ENCODE results near the gene PANK4.

PANK4 gene

GRCh38 chr1:2516946-2517345 lies 9.4 kb downstream of the PANK4 start:
- Mint-ChIP-seq H3K36me3 (ENCODE audit: insufficient read depth) (peaks cover 25% of the 10 kb centered on the region), H3K27ac (ENCODE audit: low read depth) (no peak overlapping the region), H3K9me3 (no peaks in the 10 kb centered on the region), H3K4me1 (no peaks in the 10 kb centered on the region), H3K4me3 (no peak overlapping the region), H3K27me3 (no peaks in the 10 kb centered on the region)
- DNase-seq (ENCODE audit: low spot score in 2 of 2), result no peak
- no peak for ATAC-seq (replicated peaks; ENCODE audit: extremely low read depth, poor library complexity, severe bottlenecking)

GRCh38 chr1:2516124-2516523 lies 10.3 kb downstream of the PANK4 start:
- Mint-ChIP-seq H3K27ac (ENCODE audit: low read depth) (no peak overlapping the region), H3K4me1 (no peaks in the 10 kb centered on the region), H3K36me3 (ENCODE audit: insufficient read depth) (peaks cover 27% of the 10 kb centered on the region), H3K9me3 (no peaks in the 10 kb centered on the region), H3K27me3 (no peaks in the 10 kb centered on the region), H3K4me3 (no peak overlapping the region)
- ATAC-seq (replicated peaks; ENCODE audit: extremely low read depth, poor library complexity, severe bottlenecking), result no peak
- DNase-seq (ENCODE audit: low spot score in 2 of 2), result no peak

GRCh38 chr1:2515763-2516080 lies 10.7 kb downstream of the PANK4 start:
- no peak for ATAC-seq (replicated peaks; ENCODE audit: extremely low read depth, poor library complexity, severe bottlenecking)
- H3K4me3 Mint-ChIP-seq, result no peak overlapping the region
- peaks cover 26% of the 10 kb centered on the region for H3K36me3 Mint-ChIP-seq (ENCODE audit: insufficient read depth)
- no peaks in the 10 kb centered on the region for H3K9me3 Mint-ChIP-seq
- no peak for DNase-seq (ENCODE audit: low spot score in 2 of 2)
- H3K4me1 Mint-ChIP-seq, result no peaks in the 10 kb centered on the region
- no peak overlapping the region for H3K27ac Mint-ChIP-seq (ENCODE audit: low read depth)
- H3K27me3 Mint-ChIP-seq, result no peaks in the 10 kb centered on the region

GRCh38 chr1:2514863-2515762 lies 11.3 kb downstream of the PANK4 start:
- no peaks in the 10 kb centered on the region for H3K4me1 Mint-ChIP-seq
- no peak for DNase-seq (ENCODE audit: low spot score in 2 of 2)
- H3K9me3 Mint-ChIP-seq, result no peaks in the 10 kb centered on the region
- H3K27me3 Mint-ChIP-seq, result no peaks in the 10 kb centered on the region
- peaks cover 24% of the 10 kb centered on the region for H3K36me3 Mint-ChIP-seq (ENCODE audit: insufficient read depth)
- no peak overlapping the region for H3K27ac Mint-ChIP-seq (ENCODE audit: low read depth)
- H3K4me3 Mint-ChIP-seq, result no peak overlapping the region
- no peak for ATAC-seq (replicated peaks; ENCODE audit: extremely low read depth, poor library complexity, severe bottlenecking)

- no peaks in the 10 kb centered on the region for H3K27me3 Mint-ChIP-seq
- H3K4me1 Mint-ChIP-seq, result no peaks in the 10 kb centered on the region
- ATAC-seq (replicated peaks; ENCODE audit: extremely low read depth, poor library complexity, severe bottlenecking), result no peak
- no peak overlapping the region for H3K27ac Mint-ChIP-seq (ENCODE audit: low read depth)
- H3K4me3 Mint-ChIP-seq, result no peak overlapping the region
- peaks cover 26% of the 10 kb centered on the region for H3K36me3 Mint-ChIP-seq (ENCODE audit: insufficient read depth)
- DNase-seq (ENCODE audit: low spot score in 2 of 2), result no peak
- no peaks in the 10 kb centered on the region for H3K9me3 Mint-ChIP-seq
Measured at GRCh38 chr1:2513939-2514652, 12.3 kb downstream of the PANK4 start.

- no peak overlapping the region for H3K4me3 Mint-ChIP-seq
- H3K27me3 Mint-ChIP-seq, result no peaks in the 10 kb centered on the region
- ATAC-seq (replicated peaks; ENCODE audit: extremely low read depth, poor library complexity, severe bottlenecking), result no peak
- no peaks in the 10 kb centered on the region for H3K9me3 Mint-ChIP-seq
- peaks cover 25% of the 10 kb centered on the region for H3K36me3 Mint-ChIP-seq (ENCODE audit: insufficient read depth)
- no peaks in the 10 kb centered on the region for H3K4me1 Mint-ChIP-seq
- H3K27ac Mint-ChIP-seq (ENCODE audit: low read depth), result no peak overlapping the region
- no peak for DNase-seq (ENCODE audit: low spot score in 2 of 2)
Measured at GRCh38 chr1:2512862-2513421, 13.5 kb downstream of the PANK4 start.

- Mint-ChIP-seq H3K9me3 (no peaks in the 10 kb centered on the region), H3K4me1 (no peaks in the 10 kb centered on the region)
Measured at GRCh38 chr1:2510366-2511155, 15.8 kb downstream of the PANK4 start.

GRCh38 chr1:2509589-2509988 lies 16.8 kb downstream of the PANK4 start:
- H3K4me3 Mint-ChIP-seq, result no peak overlapping the region
- DNase-seq (ENCODE audit: low spot score in 2 of 2), result no peak
- ATAC-seq (replicated peaks; ENCODE audit: extremely low read depth, poor library complexity, severe bottlenecking), result no peak
- H3K36me3 Mint-ChIP-seq (ENCODE audit: insufficient read depth), result peaks cover 17% of the 10 kb centered on the region
- H3K4me1 Mint-ChIP-seq, result no peaks in the 10 kb centered on the region
- H3K27ac Mint-ChIP-seq (ENCODE audit: low read depth), result no peak overlapping the region
- no peaks in the 10 kb centered on the region for H3K9me3 Mint-ChIP-seq
- H3K27me3 Mint-ChIP-seq, result no peaks in the 10 kb centered on the region

More at GRCh38 chr1:2510366-2511155, 15.8 kb downstream of the PANK4 start:
- no peak for DNase-seq (ENCODE audit: low spot score in 2 of 2)
- Mint-ChIP-seq H3K36me3 (ENCODE audit: insufficient read depth) (peaks cover 21% of the 10 kb centered on the region), H3K27me3 (no peaks in the 10 kb centered on the region), H3K27ac (ENCODE audit: low read depth) (no peak overlapping the region), H3K4me3 (no peak overlapping the region)
- ATAC-seq (replicated peaks; ENCODE audit: extremely low read depth, poor library complexity, severe bottlenecking), result no peak

GRCh38 chr1:2508751-2509150 lies 17.6 kb downstream of the PANK4 start:
- no peaks in the 10 kb centered on the region for H3K9me3 Mint-ChIP-seq
- H3K27me3 Mint-ChIP-seq, result no peaks in the 10 kb centered on the region
- H3K4me1 Mint-ChIP-seq, result no peaks in the 10 kb centered on the region
- no peak overlapping the region for H3K27ac Mint-ChIP-seq (ENCODE audit: low read depth)
- H3K4me3 Mint-ChIP-seq, result no peak overlapping the region
- ATAC-seq (replicated peaks; ENCODE audit: extremely low read depth, poor library complexity, severe bottlenecking) (no peak), DNase-seq (ENCODE audit: low spot score in 2 of 2) (no peak)
- peaks cover 18% of the 10 kb centered on the region for H3K36me3 Mint-ChIP-seq (ENCODE audit: insufficient read depth)

GRCh38 chr1:2508180-2508579 lies 18.2 kb downstream of the PANK4 start:
- H3K36me3 Mint-ChIP-seq (ENCODE audit: insufficient read depth), result peaks cover 18% of the 10 kb centered on the region
- H3K4me1 Mint-ChIP-seq, result no peaks in the 10 kb centered on the region
- no peaks in the 10 kb centered on the region for H3K27me3 Mint-ChIP-seq
- H3K27ac Mint-ChIP-seq (ENCODE audit: low read depth), result no peak overlapping the region
- DNase-seq (ENCODE audit: low spot score in 2 of 2), result no peak
- no peak for ATAC-seq (replicated peaks; ENCODE audit: extremely low read depth, poor library complexity, severe bottlenecking)
- no peak overlapping the region for H3K4me3 Mint-ChIP-seq
- H3K9me3 Mint-ChIP-seq, result no peaks in the 10 kb centered on the region

- DNase-seq (ENCODE audit: low spot score in 2 of 2) (no peak), ATAC-seq (replicated peaks; ENCODE audit: extremely low read depth, poor library complexity, severe bottlenecking) (no peak)
- Mint-ChIP-seq H3K27me3 (no peaks in the 10 kb centered on the region), H3K4me1 (no peaks in the 10 kb centered on the region), H3K4me3 (no peak overlapping the region), H3K36me3 (ENCODE audit: insufficient read depth) (peaks cover 18% of the 10 kb centered on the region), H3K27ac (ENCODE audit: low read depth) (no peak overlapping the region), H3K9me3 (no peaks in the 10 kb centered on the region)
Measured at GRCh38 chr1:2507744-2508155, 18.6 kb downstream of the PANK4 start.

GRCh38 chr1:2506901-2507565 lies 19.4 kb downstream of the PANK4 start:
- Mint-ChIP-seq H3K27me3 (no peaks in the 10 kb centered on the region), H3K4me3 (no peak overlapping the region), H3K36me3 (ENCODE audit: insufficient read depth) (peaks cover 18% of the 10 kb centered on the region), H3K27ac (ENCODE audit: low read depth) (no peak overlapping the region), H3K9me3 (no peaks in the 10 kb centered on the region), H3K4me1 (no peaks in the 10 kb centered on the region)
- ATAC-seq (replicated peaks; ENCODE audit: extremely low read depth, poor library complexity, severe bottlenecking) (no peak), DNase-seq (ENCODE audit: low spot score in 2 of 2) (no peak)
